SU-DHL-6 (cell line): ENCODE measurements around the gene MGME1.

Experiments
- H2AFZ ChIP-seq: fragments of 200-600 bp; sonication (generic); 2 replicates; pipeline ENCODE4 v1.6.1; 2014; ENCODE audit warnings: low read depth, mild to moderate bottlenecking, moderate library complexity, mixed read lengths, antibody characterized with exemption, low read length; ENCODE audit not compliant: severe bottlenecking
- H3F3A ChIP-seq: fragments of 200-600 bp; shearing (Covaris generic); 2 replicates; pipeline ENCODE4 v1.6.0; 2016; ENCODE audit warnings: antibody characterized with exemption, mild to moderate bottlenecking; ENCODE audit not compliant: insufficient read depth
- H3K27ac ChIP-seq: fragments of 200-600 bp; sonication (generic); 2 replicates; pipeline ENCODE4 v1.5.1; 2016; ENCODE audit warnings: low read depth, mild to moderate bottlenecking, low read length, moderate library complexity, mixed read lengths
- H3K27me3 ChIP-seq: fragments of 200-600 bp; sonication (generic), shearing (Covaris generic); 2 replicates; pipeline ENCODE4 v1.6.0; 2014; ENCODE audit warnings: mild to moderate bottlenecking, low read length
- H3K36me3 ChIP-seq: fragments of 200-600 bp; sonication (generic); 2 replicates; pipeline ENCODE4 v1.6.1; 2014; ENCODE audit warnings: mild to moderate bottlenecking, low read length, mixed read lengths
- H3K4me2 ChIP-seq: fragments of 300-600, 200-600 bp; shearing (Covaris generic), sonication (generic); 2 replicates; pipeline ENCODE4 v1.6.0; 2014; ENCODE audit warnings: low read length, low read depth, mild to moderate bottlenecking; ENCODE audit not compliant: poor library complexity, severe bottlenecking
- H3K4me3 ChIP-seq: fragments of 200-600 bp; sonication (generic); 2 replicates; pipeline ENCODE4 v1.5.1; 2014; ENCODE audit warnings: antibody characterized with exemption, low read length, mild to moderate bottlenecking, mixed read lengths; ENCODE audit not compliant: insufficient read depth, poor library complexity, severe bottlenecking
- H3K79me2 ChIP-seq: fragments of 200-600 bp; sonication (generic); 2 replicates; pipeline ENCODE4 v1.6.1; 2014; ENCODE audit warnings: mild to moderate bottlenecking, low read length, moderate library complexity; ENCODE audit not compliant: insufficient read depth
- H3K9ac ChIP-seq: fragments of 200-600 bp; sonication (generic); 2 replicates; pipeline ENCODE4 v1.7.0; 2014; ENCODE audit warnings: mild to moderate bottlenecking, low read length
- H3K9me2 ChIP-seq: fragments of 200-600 bp; sonication (generic); replicated peaks from 2 replicates; pipeline ENCODE4 v1.6.1; 2014; ENCODE audit warnings: low read length; ENCODE audit not compliant: insufficient read depth
- H3K9me3 ChIP-seq: fragments of 200-600 bp; sonication (generic); 2 replicates; pipeline ENCODE4 v1.6.1; 2014; ENCODE audit warnings: low read length, mixed read lengths; ENCODE audit not compliant: insufficient read depth
- H4K20me1 ChIP-seq: fragments of 200-600 bp; sonication (generic); 2 replicates; pipeline ENCODE4 v1.6.1; 2014; ENCODE audit warnings: low read depth, mild to moderate bottlenecking, antibody characterized with exemption, low read length, moderate library complexity, mixed read lengths
- CTCF ChIP-seq: fragments of 200-600 bp; sonication (generic); IDR thresholded peaks from one replicate; pipeline ENCODE4 v1.5.1; 2017; ENCODE audit warnings: antibody characterized with exemption, mild to moderate bottlenecking, low read length, moderate library complexity; ENCODE audit not compliant: insufficient read depth, poor library complexity, severe bottlenecking
- EZH2phosphoT487 ChIP-seq: fragments of 200-600 bp; sonication (generic), shearing (Covaris generic); conservative IDR thresholded peaks from 2 replicates; pipeline ENCODE4 v1.6.1; 2018; ENCODE audit warnings: mild to moderate bottlenecking, antibody characterized with exemption, low read length, moderate library complexity, mixed read lengths

MGME1 gene

GRCh38 chr20:17946572-17947473 lies 22.0 kb upstream of the MGME1 start:
- peaks cover 77% of the 10 kb centered on the region for H4K20me1 ChIP-seq
- H2AFZ ChIP-seq = no peak overlapping the region
- H3K9me3 ChIP-seq = no peaks in the 10 kb centered on the region
- H3K27ac ChIP-seq = no peak overlapping the region
- peaks cover 66% of the 10 kb centered on the region for H3F3A ChIP-seq
- no peaks in the 10 kb centered on the region for H3K9me2 ChIP-seq
- no peaks in the 10 kb centered on the region for H3K27me3 ChIP-seq
- H3K36me3 ChIP-seq = peaks cover 90% of the 10 kb centered on the region
- H3K4me3 ChIP-seq = no peak overlapping the region
- no peak overlapping the region for H3K9ac ChIP-seq
- H3K4me2 ChIP-seq = no peak overlapping the region
- no peak for TF ChIP-seq EZH2phosphoT487
- no peak for TF ChIP-seq CTCF
- peaks cover 37% of the 10 kb centered on the region; the same call in 1 of the 2 replicates for H3K79me2 ChIP-seq

- peaks cover 43% of the 10 kb centered on the region; the same call in 1 of the 2 replicates for H3K79me2 ChIP-seq
- no peak overlapping the region for H3K4me3 ChIP-seq
- no peaks in the 10 kb centered on the region for H3K9me3 ChIP-seq
- no peak overlapping the region for H2AFZ ChIP-seq
- no peak overlapping the region for H3K27ac ChIP-seq
- no peak overlapping the region for H3K4me2 ChIP-seq
- no peaks in the 10 kb centered on the region for H3K27me3 ChIP-seq
- TF ChIP-seq CTCF = no peak
- no peak for TF ChIP-seq EZH2phosphoT487
- H3F3A ChIP-seq = peaks cover 65% of the 10 kb centered on the region
- H3K9me2 ChIP-seq = no peaks in the 10 kb centered on the region
- peaks cover 89% of the 10 kb centered on the region for H3K36me3 ChIP-seq
- no peak overlapping the region for H3K9ac ChIP-seq
- peaks cover 76% of the 10 kb centered on the region for H4K20me1 ChIP-seq
These were observed 21.4 kb upstream of the MGME1 start for GRCh38 chr20:17947474-17947815.

- no peaks in the 10 kb centered on the region for H3K9me2 ChIP-seq
- peaks cover 76% of the 10 kb centered on the region for H4K20me1 ChIP-seq
- H3K4me2 ChIP-seq = no peak overlapping the region
- H3K36me3 ChIP-seq = peaks cover 90% of the 10 kb centered on the region
- H3K79me2 ChIP-seq = peaks cover 53% of the 10 kb centered on the region
- no peaks in the 10 kb centered on the region for H3K9me3 ChIP-seq
- H2AFZ ChIP-seq = no peak overlapping the region
- no peak overlapping the region for H3K9ac ChIP-seq
- H3F3A ChIP-seq = peaks cover 56% of the 10 kb centered on the region
- H3K27me3 ChIP-seq = no peaks in the 10 kb centered on the region
- no peak overlapping the region for H3K4me3 ChIP-seq
- no peak for TF ChIP-seq EZH2phosphoT487
- no peak for TF ChIP-seq CTCF
- H3K27ac ChIP-seq = no peak overlapping the region
These were observed 20.4 kb upstream of the MGME1 start for GRCh38 chr20:17948442-17948841.
